ENCODE measurements around the gene SAMSN1.

DNA sequence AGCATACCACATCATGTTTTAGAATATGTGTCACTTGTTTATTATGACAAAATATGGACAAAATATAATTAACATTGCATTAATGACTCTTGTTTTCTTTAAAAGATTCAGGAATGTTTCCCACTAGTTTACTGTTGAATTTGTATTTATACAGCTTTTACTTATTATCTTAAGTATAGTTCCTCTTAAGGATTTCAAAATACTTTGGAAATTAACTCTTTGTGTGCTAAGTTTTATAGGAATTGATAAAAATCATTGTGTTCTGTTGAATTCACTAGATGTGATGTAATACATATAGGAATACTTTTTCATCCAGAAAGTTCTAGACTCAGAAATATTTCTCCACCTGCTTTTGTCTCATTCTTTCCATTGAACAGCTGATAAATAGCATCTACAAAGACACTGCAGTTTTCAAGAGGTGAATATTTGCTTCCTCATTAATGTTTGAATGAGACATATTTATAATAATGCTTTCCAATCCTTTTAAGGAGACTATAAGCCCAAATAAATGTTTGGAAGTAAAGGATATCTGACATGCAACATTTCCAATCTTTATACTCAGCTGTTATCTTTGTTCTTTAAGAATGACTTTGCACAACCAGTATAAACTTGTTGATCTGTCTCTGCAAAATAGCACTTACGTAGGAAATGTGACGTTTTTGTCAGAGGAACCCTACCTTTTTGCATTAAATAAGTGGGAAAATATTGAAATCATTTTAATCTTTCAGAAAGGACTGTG lies 38.4 kb upstream of the SAMSN1 start:
- TF ChIP-seq POLR2A (IDR thresholded peaks at IDR 0.05; ENCODE audit: low read depth) (no peak), POLR2AphosphoS5 (IDR thresholded peaks at IDR 0.05) (no peak)
- TF ChIP-seq, protein P1, sequence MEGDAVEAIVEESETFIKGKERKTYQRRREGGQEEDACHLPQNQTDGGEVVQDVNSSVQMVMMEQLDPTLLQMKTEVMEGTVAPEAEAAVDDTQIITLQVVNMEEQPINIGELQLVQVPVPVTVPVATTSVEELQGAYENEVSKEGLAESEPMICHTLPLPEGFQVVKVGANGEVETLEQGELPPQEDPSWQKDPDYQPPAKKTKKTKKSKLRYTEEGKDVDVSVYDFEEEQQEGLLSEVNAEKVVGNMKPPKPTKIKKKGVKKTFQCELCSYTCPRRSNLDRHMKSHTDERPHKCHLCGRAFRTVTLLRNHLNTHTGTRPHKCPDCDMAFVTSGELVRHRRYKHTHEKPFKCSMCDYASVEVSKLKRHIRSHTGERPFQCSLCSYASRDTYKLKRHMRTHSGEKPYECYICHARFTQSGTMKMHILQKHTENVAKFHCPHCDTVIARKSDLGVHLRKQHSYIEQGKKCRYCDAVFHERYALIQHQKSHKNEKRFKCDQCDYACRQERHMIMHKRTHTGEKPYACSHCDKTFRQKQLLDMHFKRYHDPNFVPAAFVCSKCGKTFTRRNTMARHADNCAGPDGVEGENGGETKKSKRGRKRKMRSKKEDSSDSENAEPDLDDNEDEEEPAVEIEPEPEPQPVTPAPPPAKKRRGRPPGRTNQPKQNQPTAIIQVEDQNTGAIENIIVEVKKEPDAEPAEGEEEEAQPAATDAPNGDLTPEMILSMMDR (IDR thresholded peaks at IDR 0.05): no peak
